GDM1 (cell line): Measurements from ENCODE around the gene ISL1.

ENCODE experiments used
- DNase-seq: peaks from one replicate; lab custom pipeline; 2025; lab: John Stamatoyannopoulos, UW

Gene ISL1

GRCh38 chr5:51386916-51387883 is 4.0 kb downstream of the ISL1 start:
- DNase-seq = no peak

GRCh38 chr5:51387884-51388275 is 4.6 kb downstream of the ISL1 start:
- no peak for DNase-seq

GRCh38 chr5:51388488-51389287 is 5.4 kb downstream of the ISL1 start:
- DNase-seq = no peak

- DNase-seq = no peak
These were observed 6.0 kb downstream of the ISL1 start for GRCh38 chr5:51389288-51389576.

GRCh38 chr5:51389577-51390463 is 6.6 kb downstream of the ISL1 start:
- DNase-seq = no peak

GRCh38 chr5:51391175-51391574 is 7.9 kb downstream of the ISL1 start:
- no peak for DNase-seq

GRCh38 chr5:51392689-51393199 is 9.5 kb downstream of the ISL1 start:
- DNase-seq = no peak

- no peak for DNase-seq
These were observed 11.4 kb downstream of the ISL1 start for GRCh38 chr5:51394609-51395008.

- DNase-seq = no peak
These were observed 12.0 kb downstream of the ISL1 start for GRCh38 chr5:51395245-51395644.

- no peak for DNase-seq
These were observed 12.6 kb downstream of the ISL1 start for GRCh38 chr5:51395666-51396356.

GRCh38 chr5:51396797-51397196 is 13.5 kb downstream of the ISL1 start:
- no peak for DNase-seq

GRCh38 chr5:51397996-51398395 is 14.7 kb downstream of the ISL1 start:
- no peak for DNase-seq

GRCh38 chr5:51398875-51399642 is 15.8 kb downstream of the ISL1 start:
- DNase-seq = no peak

GRCh38 chr5:51399643-51400006 is 16.4 kb downstream of the ISL1 start:
- no peak for DNase-seq

GRCh38 chr5:51404255-51404654 is 21.0 kb downstream of the ISL1 start:
- no peak for DNase-seq

GRCh38 chr5:51411921-51412325 is 28.7 kb downstream of the ISL1 start:
- DNase-seq = no peak

GRCh38 chr5:51414516-51414915 is 31.3 kb downstream of the ISL1 start:
- DNase-seq = no peak

- DNase-seq = no peak
These were observed 32.9 kb downstream of the ISL1 start for GRCh38 chr5:51416149-51416548.

GRCh38 chr5:51433052-51433710 is 49.9 kb downstream of the ISL1 start:
- DNase-seq = no peak

GRCh38 chr5:51439232-51439631 is 56.0 kb downstream of the ISL1 start:
- no peak for DNase-seq
